Hepatocyte (in vitro differentiated cells): ENCODE data around the gene MNT.

ENCODE experiments used
- EZH2 ChIP-seq: fragments of 200-600 bp; sonication (generic); IDR thresholded peaks from 2 replicates; pipeline ENCODE4 v1.6.1; 2016; ENCODE audit warnings: antibody characterized with exemption, mild to moderate bottlenecking, borderline replicate concordance
- TF ChIP-seq, protein P1 (sequence below): fragments of 200-600 bp; sonication (generic); IDR thresholded peaks from 2 replicates; pipeline ENCODE4 v1.5.1; 2016; ENCODE audit warnings: antibody characterized with exemption, mild to moderate bottlenecking; ENCODE audit not compliant: poor library complexity

GRCh38 chr17:2400474-2400866, 390 bp downstream of the MNT start:
- TF ChIP-seq, protein P1, sequence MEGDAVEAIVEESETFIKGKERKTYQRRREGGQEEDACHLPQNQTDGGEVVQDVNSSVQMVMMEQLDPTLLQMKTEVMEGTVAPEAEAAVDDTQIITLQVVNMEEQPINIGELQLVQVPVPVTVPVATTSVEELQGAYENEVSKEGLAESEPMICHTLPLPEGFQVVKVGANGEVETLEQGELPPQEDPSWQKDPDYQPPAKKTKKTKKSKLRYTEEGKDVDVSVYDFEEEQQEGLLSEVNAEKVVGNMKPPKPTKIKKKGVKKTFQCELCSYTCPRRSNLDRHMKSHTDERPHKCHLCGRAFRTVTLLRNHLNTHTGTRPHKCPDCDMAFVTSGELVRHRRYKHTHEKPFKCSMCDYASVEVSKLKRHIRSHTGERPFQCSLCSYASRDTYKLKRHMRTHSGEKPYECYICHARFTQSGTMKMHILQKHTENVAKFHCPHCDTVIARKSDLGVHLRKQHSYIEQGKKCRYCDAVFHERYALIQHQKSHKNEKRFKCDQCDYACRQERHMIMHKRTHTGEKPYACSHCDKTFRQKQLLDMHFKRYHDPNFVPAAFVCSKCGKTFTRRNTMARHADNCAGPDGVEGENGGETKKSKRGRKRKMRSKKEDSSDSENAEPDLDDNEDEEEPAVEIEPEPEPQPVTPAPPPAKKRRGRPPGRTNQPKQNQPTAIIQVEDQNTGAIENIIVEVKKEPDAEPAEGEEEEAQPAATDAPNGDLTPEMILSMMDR, result no peak
- no peak for TF ChIP-seq EZH2
